ENCODE results near the gene ACKR3.

Gene ACKR3

DNA sequence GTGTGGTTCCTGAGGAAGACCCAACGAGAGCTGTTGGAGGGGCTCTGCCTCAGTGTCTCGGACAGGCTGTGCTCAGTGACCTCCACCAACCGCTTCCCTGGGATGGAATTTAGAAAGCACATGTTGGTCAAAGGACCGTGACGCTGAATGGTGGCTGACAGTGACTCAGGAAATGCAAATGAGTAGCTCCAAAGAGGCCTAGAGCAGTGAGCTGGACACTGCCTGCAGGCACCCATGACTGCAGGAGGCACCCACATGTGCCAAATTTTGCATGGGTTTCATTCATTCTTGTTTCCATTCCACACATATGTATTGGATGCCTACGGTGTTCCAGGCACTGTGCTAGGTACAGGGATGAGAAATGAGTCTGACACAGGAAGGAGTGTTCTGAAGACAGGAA, 46.4 kb downstream of the ACKR3 start:
- no peak for DNase-seq

DNA sequence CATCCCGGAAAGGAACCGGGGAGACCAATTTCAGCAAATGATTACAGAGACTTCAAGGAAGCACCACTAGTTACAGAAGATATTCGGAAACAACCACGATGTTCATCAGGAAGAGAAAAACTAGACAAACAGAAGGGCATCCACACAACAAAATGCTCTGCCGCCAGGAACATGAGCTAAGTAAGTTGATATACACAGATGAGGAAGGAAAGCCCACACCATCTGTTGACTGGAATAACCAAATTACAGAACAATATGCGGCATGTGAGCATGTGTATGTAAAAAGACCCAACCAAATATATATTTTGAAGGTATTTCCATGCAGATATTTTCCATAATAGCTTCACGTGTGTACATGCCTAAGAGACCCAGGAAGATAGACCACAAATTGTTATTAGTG, 47.0 kb downstream of the ACKR3 start:
- no peak for DNase-seq

DNA sequence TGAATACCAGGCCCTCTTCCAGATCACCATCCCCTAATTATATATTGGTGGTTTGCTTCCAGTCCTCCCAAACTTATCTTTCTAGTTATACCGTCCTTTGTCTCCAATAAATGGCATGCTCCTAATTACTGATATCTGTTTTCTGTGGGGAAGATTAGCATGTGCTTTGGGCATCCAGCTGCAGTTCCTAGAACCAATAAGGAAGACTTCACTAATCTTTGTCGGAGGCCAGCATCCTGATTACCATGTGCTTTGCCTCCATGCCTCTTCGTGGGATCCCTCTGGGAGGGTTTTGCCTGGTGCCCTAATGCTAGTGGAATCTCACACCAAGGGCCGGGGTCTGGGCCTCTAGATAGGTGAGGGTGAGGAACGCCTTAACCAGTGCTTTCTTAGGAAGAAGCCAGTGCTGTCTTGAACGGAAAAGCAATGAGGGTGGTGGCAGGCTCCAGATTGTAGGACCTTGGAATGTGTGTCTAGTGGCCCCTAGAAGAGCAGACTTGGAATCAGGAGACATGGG, 47.7 kb downstream of the ACKR3 start:
- DNase-seq: no peak

DNA sequence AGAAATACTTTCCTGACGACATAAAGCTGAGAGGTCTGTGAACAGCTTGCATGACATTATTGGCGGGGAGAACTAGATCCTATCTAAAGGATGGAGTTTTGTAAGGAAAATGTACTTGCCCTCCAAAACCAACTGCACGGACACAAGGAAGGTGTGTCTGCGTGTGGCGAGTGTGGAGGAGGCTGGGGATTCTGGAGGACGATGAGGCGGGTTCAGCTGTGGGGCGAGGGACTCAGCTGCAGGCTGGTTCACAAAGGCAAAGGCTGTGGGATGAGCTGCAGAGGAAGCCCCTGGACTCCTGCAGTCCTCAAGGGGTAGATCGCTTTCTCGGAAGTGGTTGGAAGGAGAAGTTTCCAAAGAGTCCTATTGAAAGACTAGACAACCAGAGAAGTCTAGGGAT, 48.2 kb downstream of the ACKR3 start:
- DNase-seq: no peak

DNA sequence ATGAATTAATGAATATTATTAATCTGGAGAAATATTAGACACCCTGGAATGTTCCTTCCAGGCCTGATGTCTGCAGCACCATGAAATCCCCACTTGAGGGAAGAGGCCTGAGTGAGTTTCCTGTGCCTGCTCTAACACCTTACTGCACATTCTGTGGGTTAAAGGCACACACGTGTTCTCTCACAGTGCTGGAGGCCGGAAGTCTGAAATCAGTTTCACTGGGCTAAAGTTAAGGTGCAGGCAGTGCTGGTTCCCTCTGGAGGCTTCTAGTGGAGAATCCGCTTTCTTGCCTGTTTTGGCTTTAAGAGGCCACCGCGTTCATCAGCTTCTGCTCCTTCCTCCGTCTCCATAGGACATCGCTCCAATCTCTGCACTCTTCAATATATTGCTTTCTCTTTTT, 48.7 kb downstream of the ACKR3 start:
- no peak for DNase-seq

DNA sequence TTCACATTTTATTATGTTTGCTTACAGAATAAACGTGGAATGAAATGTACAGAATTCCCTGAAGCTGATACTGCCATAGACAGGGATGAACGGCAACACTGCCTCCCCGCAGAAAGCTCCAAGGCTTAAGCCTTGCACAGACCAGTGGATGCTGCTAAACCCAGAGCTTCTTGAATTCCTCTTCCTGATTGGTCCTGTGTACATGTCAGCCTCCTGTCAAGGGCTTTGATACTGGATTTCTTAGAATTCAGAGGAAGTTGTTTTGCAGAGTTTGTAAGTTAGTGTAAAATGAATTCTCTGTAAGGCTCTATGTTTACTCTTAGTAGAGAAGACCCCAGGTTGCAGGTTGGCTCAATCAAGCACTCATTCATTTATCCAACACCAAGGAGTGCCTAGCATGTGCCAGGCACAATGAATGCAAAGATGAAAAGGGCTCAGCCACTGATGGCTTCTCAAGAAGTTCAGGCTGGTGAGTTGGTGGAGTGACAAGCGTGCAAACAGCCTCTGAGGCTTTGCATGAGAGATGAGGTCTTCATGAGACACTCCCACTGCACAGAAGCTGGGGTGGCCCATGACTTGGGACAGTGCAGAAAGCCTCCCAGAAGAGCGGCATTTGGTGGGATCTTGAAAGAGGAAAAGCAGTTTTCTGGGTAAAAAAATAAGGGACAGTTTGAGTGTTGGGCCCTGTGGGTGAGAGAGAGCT, 50.4 kb downstream of the ACKR3 start:
- DNase-seq: no peak

DNA sequence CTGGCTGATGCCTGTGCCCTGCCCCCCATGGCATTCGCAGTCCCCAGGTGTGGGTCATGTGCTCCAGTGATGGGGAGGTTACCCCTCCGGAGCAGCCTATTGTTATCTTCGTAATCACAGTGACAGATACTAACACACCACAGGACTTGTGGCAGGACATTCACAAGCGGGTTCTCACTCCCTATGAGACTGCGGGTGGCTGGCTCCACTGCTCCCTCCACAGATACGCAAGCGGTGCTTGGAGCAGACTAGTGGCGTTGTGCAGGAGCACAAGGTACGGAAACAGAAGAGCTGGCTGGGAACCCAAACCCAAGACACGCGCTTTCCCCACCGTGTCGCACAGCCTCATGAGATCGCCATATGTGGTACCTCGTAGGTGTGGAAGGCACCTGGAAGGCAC, 52.2 kb downstream of the ACKR3 start:
- no peak for DNase-seq

DNA sequence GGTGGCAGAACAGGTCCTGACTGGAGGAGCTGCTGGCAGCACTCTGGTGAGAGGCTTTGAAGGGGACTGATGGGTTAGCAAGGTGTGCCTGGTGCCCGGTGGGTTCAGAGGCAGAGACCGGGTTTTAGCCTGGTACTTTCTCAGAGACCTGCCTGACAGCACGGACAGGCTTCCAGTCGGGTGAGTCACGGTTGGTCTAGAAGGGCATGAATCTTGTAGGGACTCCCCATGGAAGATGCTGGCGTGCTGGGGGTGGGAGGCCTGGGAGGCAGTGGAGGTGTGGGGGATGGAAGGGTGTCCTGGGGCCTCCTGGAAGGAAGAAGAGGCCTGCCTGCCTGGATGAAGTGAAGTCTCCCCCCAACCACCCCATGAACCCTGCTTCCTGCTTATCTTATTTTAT, 52.6 kb downstream of the ACKR3 start:
- no peak for DNase-seq

DNA sequence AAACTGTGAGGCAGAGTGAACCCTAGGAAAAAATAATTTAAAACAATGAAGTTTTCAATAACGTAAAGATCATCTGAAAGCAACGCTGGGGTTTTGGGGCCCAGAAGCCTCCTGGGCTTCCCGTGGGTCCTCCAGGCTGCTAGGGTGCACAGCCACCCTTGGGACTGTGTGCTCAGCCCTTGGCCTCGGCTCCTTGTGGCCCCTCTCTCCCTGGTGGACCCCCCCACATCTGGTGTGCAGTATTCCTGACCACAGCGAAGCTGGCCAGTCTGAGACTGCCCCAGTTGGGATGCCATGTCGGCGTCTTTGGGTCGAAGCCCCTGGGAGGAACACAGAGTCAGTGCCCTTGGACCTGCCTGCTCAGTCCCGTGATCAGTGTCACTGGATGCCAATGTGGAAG, 53.0 kb downstream of the ACKR3 start:
- no peak for DNase-seq

DNA sequence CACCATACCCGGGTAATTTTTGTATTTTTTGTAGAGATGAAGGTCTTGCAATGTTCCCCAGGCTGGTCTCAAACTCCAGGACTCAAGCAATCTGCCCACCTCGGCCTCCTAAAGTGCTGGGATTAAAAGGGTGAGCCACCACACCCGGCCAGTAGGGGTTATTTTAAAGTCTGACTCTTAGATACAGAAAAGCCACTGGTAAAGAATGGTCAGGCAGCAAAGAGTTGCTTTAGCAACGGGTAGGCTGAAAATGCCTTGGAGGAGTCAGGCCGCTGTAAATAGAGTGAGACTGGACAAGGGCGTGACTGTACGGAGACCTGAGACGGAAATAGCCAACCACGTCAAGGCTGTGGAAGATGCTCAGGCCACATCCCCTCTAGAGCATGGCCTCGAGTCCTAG, 54.2 kb downstream of the ACKR3 start:
- no peak for DNase-seq

DNA sequence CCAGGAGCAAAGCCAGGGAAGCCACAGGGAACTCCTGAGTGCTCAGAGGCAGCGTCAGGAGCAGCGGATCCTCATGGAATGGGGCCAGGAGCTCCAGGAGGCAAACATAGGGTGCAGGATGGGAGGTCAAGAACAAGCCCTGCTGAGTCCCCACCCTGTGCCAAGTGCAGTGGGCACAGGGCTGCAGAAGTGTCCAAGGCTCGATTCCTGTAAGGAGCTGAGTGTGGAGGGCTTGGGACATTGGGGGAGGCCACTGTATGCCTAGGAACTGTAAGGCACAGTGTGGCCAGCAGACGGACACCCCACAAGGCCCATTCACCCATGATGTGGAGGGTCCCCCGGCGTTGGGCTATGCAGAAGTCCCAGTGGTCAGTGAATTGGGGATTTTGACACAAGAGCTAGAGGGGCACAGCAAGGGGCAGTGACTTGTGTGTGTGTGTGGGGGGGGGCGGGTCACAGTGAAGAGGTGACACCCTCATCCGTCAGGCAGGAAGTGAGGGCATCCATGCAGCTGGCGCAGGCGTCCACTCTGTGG, 55.6 kb downstream of the ACKR3 start:
- no peak for DNase-seq

DNA sequence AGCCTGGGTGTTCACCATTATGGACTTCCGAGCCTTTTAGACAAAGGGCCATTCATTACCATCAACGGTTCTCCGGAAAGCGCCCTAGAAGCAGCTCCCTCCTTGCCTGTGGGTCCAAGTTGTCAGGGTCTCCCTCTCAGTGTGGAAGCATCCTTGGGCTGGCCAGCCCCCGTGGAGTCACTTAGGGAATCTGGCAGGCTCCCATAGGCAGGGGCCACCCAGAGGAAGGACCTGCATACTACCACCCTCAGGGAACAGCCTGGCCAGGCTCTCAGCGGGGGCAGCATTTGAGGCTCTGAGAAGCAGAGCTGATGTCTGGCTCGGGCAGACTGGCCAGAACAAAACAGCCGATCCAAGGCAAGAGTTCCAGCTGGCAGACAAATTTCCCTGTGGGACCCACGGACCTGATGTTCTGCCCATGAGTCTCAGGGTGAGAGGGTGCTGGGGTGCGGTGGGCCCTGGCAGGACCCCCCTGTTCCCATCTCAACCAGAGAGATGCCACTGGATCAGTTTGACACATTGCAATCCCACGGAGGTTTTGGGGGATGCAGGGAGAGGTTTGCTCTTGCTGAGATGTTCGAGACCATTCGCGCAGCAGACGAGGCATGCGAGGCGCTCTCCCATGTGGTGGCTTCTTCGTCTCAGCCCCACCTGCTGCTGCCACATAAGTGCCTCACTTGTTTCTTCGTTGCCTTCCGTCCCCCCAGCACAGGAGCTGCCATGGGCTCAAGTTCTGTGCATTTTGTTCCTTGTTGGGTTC, 56.9 kb downstream of the ACKR3 start:
- DNase-seq: no peak

DNA sequence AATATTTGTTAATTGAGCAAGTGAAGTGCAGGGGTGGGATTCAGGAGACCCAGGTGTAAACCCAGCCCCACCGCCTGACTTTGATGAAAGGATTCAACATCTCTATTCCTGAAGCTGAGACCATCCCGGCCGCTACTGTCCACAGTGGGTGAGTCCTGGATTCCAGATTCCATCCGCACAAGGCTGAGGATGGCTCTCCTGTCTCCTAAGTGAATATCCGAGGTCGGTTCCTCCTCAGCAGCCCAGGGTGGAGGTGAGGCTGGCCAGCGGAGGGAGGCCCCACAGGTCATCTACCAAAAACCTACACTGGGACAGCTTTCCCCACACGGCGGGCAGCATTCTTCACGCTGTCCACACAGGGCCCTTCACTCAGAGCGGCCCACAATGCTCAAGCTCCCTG, 57.6 kb downstream of the ACKR3 start:
- DNase-seq: no peak

DNA sequence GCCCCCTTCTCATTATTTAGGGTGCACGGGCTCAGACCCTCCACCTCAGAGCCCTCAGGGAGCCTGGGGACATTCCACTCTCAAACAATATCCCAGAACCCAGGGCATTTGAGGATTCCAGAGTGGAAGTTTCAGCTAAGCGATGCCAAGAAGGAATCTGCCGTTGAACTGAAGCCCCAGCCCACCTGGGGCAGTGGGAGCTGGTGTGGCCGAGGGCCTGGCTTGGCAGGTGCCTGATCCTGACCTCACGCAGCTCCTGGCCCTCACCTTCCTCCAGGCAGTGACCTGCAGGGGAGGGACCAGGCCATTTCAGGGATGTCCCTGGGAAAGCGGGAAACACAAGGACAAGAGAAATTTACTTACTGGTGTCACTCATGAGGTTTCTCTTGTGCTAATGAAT, 58.2 kb downstream of the ACKR3 start:
- no peak for DNase-seq

DNA sequence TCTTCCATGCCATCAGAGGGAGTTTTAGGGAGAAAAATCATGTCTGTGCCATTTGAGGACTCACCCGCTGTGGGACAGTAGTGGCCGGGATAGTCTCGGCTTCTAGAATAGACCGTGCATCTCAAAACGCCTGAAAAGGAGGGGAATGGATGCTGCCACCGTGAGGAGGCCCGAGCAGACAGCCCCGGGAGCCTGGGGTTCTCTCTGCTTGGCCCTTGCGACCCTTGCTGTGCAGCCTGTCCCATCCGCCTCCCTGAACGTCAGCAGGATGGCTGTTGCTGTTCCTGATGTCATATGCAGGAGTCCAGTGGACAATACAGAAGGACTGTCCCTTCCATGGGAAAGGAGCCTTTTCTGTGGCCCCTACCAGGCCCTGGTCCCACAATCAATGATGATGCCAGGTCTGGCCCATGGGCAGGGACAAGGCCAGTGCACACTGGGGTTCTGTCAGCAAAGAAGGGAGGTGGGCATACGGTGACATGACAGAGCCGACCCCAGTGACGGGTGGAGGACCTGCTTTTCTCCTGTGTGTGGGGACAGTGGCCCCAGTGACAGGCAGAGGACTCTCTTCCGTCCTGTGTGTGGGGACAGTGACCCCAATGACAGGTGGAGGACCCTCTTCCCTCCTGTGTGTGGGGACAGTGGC, 58.8 kb downstream of the ACKR3 start:
- DNase-seq: no peak

DNA sequence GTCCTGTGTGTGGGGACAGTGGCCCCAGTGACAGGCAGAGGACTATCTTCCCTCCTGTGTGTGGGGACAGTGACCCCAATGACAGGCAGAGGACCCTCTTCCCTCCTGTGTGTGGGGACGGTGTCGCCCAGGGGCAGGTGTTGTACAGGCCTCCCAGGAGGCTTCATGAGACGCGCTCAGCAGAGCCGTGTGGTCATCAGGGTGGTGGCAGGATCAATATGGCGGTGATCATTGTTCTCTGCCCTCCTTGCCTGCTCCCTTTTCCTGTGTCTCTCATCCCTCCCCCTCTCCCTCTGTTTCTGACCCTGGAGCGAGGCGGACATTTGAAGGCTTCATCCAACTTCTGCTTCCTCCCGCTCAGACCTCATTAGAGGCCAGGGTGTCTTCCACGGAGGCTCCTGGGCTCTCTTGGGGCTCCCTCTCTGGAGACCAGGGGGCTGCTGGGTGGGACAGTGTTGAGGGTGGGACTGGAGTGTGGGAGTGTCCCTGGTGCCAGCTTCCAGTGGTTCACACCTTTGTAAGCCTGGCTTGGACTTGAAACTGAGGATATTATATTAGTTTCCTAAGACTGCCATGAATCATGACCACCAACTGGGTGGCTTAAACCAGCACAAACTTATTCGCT, 59.5 kb downstream of the ACKR3 start:
- DNase-seq: no peak

DNA sequence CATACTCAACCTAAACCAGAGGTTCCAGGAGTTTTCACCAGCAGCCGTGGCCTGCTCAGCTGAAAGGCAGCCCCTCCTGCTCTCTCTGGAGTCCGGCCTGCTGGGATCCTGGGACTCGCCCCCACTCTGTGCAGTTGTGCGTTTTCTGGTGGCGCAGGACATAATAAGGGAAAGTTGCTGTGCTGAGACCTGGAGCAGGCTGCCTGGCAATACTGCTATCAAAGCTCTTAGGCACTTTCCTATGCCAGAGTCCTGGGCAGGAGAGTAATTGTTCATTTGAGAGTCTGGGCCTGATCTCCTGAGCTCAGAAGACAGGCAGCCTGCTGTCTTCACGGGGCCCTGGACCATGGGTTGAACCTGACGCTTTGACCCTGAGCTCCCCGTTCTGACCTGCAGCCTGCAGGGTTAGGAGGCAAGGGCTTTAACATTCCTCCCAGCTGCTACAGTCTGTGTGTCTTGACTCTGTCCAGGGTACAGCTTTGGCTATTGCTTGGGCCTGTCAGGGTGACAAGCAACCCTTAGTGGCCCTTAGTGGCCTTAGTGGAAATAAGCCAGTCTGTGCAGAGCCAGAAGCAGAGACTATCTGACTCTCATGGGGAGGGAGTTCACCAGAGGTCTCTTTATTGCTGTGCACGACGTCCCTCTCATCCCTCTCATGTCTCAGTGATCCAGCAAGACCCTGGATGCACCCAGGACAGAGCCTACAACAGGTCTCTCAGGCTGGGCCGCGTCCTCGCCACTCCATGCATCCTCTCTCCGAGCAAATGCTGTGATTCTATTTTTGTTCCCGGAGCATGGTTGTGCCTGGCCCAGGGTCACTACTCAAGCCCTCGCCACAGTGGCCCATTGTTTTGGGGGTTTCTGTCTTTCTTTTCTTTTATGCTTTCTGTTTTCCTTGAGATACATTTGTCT, 60.6 kb downstream of the ACKR3 start:
- DNase-seq: no peak

DNA sequence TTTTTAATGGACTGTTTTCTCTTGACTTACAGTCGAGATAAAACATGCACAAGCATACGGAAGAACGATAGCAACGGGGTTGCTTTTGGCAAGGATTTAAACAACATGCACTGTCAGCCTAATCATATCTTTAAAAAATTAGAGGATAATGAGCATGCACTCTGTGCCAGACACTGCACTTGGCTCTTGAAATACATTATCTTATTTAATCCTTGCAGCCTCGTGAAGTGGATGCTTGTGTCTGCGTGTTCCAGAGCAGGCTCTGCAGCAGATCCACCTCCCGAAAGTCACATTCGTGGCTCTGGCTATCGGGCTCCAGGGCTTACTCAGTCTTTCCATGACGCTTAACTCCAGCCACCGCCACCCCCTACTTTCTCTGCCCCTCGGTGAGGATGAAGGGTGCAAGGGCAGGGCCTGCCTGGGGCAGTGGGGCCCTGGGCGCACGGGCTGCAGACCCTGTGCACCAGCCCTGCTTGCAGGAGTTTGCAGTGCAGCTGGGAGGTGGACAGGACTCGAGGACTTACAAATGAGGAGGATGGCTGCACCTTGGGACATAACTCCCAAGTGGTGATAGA, 61.7 kb downstream of the ACKR3 start:
- DNase-seq: no peak

DNA sequence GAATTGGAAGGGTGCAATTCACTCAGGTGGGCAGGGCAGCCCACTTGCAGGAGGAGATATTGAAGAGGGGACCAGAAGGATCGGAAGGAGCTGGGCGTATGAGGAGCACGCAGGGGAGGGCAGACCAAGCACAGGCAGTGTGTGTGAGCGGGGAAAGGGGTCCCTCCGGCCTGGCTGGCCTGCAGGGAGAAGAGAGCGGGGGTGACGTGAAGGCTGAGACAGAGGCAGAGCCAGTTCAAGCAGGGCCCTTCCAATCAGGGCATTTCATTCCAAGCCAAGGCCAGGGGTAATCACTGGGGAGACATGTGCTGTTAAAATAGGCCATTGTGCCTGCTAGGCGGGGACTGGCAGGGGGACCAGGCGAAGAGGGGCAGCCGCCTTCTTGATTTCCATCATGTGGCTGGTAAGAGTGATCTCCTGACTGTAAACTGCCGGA, 62.2 kb downstream of the ACKR3 start:
- no peak for DNase-seq
